Neural crest cell (in vitro differentiated cells): ENCODE measurements around the gene DUSP1. TPM values are rescaled to one million over a fixed set of nuclear protein-coding genes. Genes with fewer than 3 reads are reported as not detected.
A peak's percentile ranks its signal among the peaks of the same experiment; 100 is the strongest.

Experiments
- DNase-seq: peaks from one replicate; pipeline ENCODE4 v3.0.0; 2021; ENCODE audit warnings: low read depth, mixed read lengths, low spot score
- H3K27ac Mint-ChIP-seq: one replicate; pipeline ENCODE4 v1.8.0; 2021; ENCODE audit warnings: mild to moderate bottlenecking, mixed read lengths; ENCODE audit not compliant: unreplicated experiment
- H3K27me3 Mint-ChIP-seq: 2 replicates; pipeline ENCODE4 v1.8.0; 2021; ENCODE audit warnings: low read depth, mild to moderate bottlenecking, mixed read lengths
- H3K36me3 Mint-ChIP-seq: 2 replicates; pipeline ENCODE4 v1.8.0; 2021; ENCODE audit warnings: low read depth, mild to moderate bottlenecking, mixed read lengths
- H3K4me1 Mint-ChIP-seq: 2 replicates; pipeline ENCODE4 v1.8.0; 2021; ENCODE audit warnings: mixed read lengths
- H3K4me3 Mint-ChIP-seq: one replicate; pipeline ENCODE4 v1.8.0; 2021; ENCODE audit warnings: mild to moderate bottlenecking, mixed read lengths
- H3K9me3 Mint-ChIP-seq: 2 replicates; pipeline ENCODE4 v1.8.0; 2021; ENCODE audit warnings: mixed read lengths
- total RNA-seq: library from RNA; stranded (reverse); gene quantifications from 2 replicates; pipeline ENCODE4 v1.2.1, GENCODE V29; 2021
- TF ChIP-seq, protein P1 (sequence below): fragments of 200-600 bp; sonication (generic); conservative IDR thresholded peaks from 2 replicates; pipeline ENCODE4 v1.5.0; 2021; ENCODE audit warnings: antibody characterized with exemption, mild to moderate bottlenecking

The DUSP1 gene
- total RNA-seq, 1 donor from 2014 or later = 20.9 TPM

DNA sequence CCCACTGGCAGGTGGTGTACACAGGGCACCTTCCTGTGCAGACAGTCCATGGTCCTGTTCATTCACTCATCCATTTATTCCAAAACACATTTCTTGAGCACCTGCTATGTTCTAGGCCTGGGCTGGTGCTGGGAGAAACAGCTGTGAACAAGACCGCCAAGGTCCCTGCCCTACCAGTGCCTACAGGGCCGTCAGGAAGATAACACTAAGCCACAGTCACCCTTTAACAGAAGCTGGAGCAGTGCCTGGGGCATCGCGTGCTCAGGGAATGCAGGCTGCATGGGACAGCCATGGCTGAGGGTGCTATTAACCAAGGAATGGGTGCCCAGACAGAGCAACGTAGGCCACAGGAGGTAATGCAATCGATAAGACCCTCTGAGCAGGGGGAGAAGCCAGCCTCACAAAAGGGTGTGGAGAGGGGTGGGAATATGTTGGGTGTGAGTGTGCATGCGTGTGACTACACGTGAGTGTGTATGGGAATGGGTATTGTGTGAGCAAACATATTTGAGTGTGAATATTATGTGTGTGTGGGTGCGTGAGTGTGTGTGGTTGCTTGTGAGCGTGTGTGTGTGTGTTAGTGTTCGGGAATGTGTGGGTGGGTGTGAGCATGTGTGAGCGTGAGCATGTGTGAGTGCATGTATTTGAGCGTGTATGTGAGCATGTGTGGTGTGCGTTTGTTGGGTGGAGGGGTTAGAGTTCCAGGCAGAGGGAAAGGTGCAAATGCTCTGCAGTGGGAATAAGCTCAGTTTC, 19.1 kb downstream of the DUSP1 start:
- no peaks in the 10 kb centered on the region for H3K27me3 Mint-ChIP-seq
- H3K4me3 Mint-ChIP-seq = no peak overlapping the region
- no peaks in the 10 kb centered on the region for H3K36me3 Mint-ChIP-seq
- H3K9me3 Mint-ChIP-seq = peaks cover 3% of the 10 kb centered on the region
- DNase-seq = no peak
- TF ChIP-seq, protein P1, sequence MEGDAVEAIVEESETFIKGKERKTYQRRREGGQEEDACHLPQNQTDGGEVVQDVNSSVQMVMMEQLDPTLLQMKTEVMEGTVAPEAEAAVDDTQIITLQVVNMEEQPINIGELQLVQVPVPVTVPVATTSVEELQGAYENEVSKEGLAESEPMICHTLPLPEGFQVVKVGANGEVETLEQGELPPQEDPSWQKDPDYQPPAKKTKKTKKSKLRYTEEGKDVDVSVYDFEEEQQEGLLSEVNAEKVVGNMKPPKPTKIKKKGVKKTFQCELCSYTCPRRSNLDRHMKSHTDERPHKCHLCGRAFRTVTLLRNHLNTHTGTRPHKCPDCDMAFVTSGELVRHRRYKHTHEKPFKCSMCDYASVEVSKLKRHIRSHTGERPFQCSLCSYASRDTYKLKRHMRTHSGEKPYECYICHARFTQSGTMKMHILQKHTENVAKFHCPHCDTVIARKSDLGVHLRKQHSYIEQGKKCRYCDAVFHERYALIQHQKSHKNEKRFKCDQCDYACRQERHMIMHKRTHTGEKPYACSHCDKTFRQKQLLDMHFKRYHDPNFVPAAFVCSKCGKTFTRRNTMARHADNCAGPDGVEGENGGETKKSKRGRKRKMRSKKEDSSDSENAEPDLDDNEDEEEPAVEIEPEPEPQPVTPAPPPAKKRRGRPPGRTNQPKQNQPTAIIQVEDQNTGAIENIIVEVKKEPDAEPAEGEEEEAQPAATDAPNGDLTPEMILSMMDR = no peak
- peaks cover 9% of the 10 kb centered on the region for H3K4me1 Mint-ChIP-seq
- H3K27ac Mint-ChIP-seq = no peak overlapping the region

DNA sequence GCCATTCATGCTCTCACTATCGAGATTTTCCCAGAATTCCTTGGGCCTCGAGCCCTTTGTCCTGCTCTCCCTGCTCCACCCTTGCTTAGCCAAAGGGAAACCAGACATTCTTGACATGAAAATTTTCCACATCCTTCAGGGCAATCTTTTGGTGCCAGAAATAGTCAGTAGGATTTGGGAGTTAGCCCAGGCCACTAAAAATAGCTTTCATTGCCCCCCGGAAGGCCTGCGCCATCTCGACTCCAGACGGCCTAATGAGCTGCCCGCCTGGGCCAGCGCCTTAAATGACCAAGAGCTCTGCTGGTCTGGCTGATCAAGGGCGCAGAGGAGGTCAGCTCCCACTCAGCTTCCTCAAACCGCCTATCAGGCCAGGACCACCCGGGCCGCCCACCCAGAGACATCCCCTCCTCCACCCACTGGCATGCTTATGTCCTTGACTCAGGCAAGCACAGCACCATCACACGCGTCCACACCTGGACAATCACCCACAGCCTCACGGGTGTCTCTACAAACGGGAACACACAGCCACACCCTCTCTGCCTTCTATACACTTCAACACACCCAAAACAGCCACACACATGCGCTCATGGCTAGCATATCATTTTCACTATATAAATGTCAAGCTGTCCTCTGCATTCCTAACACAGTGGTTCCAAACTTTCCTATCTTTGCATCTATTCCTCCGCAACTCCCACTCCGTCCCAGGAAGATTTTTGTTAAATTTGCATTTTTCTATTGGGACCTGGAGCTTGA, 20.9 kb downstream of the DUSP1 start:
- H3K27me3 Mint-ChIP-seq = no peaks in the 10 kb centered on the region
- H3K9me3 Mint-ChIP-seq = peaks cover 3% of the 10 kb centered on the region
- no peak overlapping the region for H3K4me3 Mint-ChIP-seq
- no peak for DNase-seq
- peaks cover 9% of the 10 kb centered on the region for H3K4me1 Mint-ChIP-seq
- peak overlapping the region; percentile 63 for H3K27ac Mint-ChIP-seq
- TF ChIP-seq, protein P1 = no peak
- no peaks in the 10 kb centered on the region for H3K36me3 Mint-ChIP-seq

DNA sequence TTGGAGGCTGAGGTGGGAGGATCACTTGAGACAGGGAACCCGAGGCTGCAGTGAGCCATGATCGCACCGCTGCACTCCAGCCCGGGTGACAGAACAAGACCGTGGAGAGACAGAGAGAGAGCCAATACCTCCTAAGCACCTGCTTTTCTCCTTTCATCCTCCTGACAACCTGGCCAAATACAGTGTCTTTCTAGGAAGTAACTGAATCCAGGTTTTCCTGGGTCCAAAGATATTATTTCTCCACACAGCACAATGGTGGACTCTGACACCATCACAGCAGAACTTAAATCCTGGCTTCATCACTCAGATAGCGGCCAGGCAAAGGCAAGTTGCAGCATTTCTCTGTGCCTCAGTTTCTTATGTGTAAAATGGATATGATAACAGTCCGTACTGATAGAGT, 21.9 kb downstream of the DUSP1 start:
- DNase-seq = no peak
- H3K9me3 Mint-ChIP-seq = peaks cover 3% of the 10 kb centered on the region
- H3K4me1 Mint-ChIP-seq = peaks cover 9% of the 10 kb centered on the region
- no peak overlapping the region for H3K4me3 Mint-ChIP-seq
- H3K27ac Mint-ChIP-seq = no peak overlapping the region
- TF ChIP-seq, protein P1 = no peak
- no peaks in the 10 kb centered on the region for H3K36me3 Mint-ChIP-seq
- H3K27me3 Mint-ChIP-seq = no peaks in the 10 kb centered on the region

DNA sequence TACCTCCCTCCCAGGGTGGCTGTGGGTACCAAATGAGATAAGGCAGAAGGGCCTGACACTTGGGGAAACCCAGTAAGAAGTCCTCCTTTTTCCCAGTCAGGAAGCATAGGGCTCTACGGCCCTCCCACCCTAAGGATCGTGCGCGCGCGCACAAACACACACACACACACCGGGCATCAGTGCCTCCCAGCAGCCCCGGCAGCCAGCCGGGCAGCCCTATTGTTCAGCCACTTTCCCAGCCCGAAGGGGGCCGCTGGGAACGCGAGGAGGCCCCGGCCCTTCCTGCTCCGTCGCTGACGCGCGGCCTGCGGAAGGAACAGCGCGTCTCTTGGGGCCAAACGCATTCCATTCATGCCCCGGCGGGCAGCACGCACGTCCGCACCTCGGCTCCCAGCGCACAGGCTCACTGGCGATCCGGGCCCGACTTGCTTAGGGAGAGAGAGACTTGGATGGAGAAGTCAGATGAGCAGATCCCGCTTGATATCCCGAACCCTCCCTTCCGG, 22.6 kb downstream of the DUSP1 start:
- TF ChIP-seq, protein P1 = no peak
- no peaks in the 10 kb centered on the region for H3K27me3 Mint-ChIP-seq
- peaks cover 9% of the 10 kb centered on the region for H3K4me1 Mint-ChIP-seq
- H3K36me3 Mint-ChIP-seq = no peaks in the 10 kb centered on the region
- no peak overlapping the region for H3K27ac Mint-ChIP-seq
- peaks cover 3% of the 10 kb centered on the region for H3K9me3 Mint-ChIP-seq
- no peak overlapping the region for H3K4me3 Mint-ChIP-seq
- no peak for DNase-seq

DNA sequence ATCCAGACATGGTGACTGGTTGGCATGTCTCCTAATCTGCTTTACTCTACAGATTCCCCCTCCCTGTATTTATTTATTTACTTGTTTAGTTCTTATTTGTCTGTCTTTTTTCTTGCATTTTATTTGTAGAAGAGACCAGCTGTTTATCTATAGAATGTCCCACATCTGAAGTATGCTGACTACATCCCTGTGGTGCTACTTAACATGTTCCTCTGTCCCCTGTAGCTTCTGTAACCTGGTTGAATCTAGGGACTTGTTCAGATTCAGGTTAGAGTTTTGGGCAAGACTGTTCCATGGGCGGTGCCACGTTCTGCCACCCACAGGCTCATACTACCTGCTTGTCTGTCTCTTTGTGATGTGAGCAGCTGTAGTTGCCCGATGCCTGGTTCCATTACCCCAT, 23.5 kb downstream of the DUSP1 start:
- TF ChIP-seq, protein P1 = no peak
- Mint-ChIP-seq H3K27ac (no peak overlapping the region), H3K9me3 (peaks cover 3% of the 10 kb centered on the region), H3K4me3 (no peak overlapping the region), H3K4me1 (peaks cover 9% of the 10 kb centered on the region), H3K27me3 (no peaks in the 10 kb centered on the region), H3K36me3 (no peaks in the 10 kb centered on the region)
- DNase-seq = no peak
